Activated CD4-positive, alpha-beta T cell treated with anti-CD3 and anti-CD28 coated beads for 48 hours (primary cell): ENCODE data around the gene MYO7A.

Experiments
- DNase-seq: peaks from one replicate; pipeline ENCODE4 v3.0.0-alpha.2; 2020

The MYO7A gene

DNA sequence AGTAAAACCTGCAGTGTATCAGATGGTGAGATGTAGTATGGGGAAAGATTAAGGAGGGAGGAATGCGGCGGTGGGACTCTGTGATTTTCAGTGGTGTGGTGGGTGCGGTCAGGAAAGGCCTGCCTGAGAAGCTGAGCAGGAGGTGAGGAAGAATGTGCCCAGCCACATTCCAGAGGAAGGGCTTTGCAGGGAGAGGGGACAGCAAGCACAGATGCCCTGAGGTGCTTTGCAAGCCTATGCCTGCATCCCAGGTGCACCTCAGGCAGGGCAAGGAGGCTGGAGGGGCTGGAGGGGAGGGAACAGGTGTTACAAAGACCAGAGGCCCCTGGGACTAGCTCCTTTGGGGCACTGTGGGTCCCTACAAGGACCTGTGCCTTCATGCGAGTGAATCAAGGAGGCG, 42.1 kb downstream of the MYO7A start:
- no peak for DNase-seq

DNA sequence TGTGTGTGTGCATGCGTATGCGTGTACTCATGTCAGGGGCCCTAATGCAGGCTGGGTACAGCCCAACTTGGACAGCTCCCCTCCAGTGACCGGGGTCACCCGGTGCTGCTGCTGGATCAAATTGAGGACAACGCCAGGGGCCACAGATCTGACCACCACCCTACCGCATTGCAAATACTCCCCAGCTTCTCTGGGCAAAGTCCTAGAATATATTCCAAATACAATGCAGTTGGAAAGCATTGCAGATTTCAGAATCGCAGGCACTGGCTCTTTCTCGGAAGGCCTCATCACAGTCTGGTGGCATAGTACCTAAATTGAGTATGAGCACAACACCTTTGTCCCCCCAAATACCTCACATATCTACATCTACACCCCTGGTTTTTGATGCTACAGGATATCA, 43.2 kb downstream of the MYO7A start:
- no peak for DNase-seq

DNA sequence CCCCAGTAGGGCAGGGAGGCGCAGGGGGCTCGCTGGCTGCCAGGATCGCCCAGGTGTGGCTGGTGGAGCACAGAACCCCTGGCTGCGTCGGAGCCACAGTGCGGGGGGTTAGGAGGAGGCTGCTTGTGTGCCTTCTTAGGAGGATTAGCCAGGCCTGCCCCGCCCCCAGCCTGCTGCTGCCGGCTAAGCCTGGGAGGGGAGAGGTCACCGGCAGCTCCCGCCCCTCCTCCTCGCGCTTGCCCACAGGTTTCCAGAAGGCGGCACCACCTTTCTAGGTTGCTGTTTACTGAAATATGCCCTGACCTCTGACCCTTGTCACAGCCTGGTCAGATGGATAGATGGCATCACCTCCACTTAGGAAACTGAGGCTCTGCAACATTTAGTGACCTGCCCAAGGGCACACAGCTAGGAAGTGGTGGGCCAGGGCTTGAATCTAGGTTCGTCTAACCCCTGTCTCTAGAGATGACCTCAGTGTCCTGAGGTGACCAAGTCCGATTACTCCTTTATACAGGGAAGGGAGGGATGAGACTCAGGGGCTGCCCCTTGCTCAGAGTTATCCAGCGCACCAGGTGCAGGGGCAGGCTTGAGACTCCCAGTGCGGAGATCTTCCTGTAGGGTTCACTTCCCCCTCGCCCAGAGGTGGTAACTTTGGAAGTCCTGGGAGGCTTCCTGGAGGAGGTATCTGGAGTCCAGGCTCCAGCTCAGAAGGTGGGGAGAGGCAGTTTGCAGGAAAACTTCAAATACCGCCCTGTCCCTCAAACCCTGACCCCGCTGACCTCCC, 44.0 kb downstream of the MYO7A start:
- no peak for DNase-seq

DNA sequence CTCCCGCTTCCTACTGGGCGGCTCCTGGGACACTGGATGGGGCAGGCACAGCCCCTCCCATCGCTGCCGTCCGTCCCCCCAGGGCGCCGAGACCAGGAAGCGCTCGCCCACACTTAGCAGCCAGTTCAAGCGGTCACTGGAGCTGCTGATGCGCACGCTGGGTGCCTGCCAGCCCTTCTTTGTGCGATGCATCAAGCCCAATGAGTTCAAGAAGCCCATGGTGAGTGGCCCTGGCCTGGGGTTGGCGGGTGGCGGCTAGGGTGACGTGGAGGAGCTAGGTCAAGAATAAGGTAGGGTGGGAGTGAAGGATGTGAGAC, 44.6 kb downstream of the MYO7A start:
- no peak for DNase-seq

DNA sequence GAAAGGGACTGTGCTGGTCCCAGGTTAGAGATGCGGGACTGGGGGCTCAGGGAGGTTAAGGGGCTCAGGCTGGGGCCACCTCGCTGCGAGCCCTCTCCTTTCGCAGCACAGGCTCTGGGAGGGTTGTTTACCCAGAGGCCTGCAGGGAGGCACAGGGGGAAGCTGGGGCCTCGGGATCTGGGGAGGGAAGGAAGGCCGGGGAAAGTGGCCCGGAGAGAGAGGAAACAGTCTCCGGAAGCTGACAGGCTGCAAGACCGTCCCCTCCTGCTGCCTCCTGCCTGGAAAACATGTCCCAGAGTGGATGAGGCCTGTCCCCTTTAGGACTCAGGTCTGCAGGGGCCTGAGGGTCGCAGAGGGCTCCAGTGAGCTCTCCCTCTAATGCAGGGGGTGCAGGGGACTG, 45.4 kb downstream of the MYO7A start:
- DNase-seq = no peak

DNA sequence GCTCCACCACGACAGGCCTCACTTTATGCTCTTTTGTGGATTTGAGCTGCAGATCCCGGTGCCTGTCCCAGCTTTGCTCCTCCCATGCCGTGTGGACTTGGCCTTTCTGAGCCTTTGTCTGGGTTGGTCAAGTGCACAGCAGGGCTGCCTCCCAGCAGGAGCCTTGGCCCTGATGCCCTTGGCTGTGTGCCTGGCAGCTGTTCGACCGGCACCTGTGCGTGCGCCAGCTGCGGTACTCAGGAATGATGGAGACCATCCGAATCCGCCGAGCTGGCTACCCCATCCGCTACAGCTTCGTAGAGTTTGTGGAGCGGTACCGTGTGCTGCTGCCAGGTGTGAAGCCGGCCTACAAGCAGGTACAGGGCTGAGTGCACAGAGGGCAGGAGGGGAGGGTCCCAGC, 46.5 kb downstream of the MYO7A start:
- no peak for DNase-seq

DNA sequence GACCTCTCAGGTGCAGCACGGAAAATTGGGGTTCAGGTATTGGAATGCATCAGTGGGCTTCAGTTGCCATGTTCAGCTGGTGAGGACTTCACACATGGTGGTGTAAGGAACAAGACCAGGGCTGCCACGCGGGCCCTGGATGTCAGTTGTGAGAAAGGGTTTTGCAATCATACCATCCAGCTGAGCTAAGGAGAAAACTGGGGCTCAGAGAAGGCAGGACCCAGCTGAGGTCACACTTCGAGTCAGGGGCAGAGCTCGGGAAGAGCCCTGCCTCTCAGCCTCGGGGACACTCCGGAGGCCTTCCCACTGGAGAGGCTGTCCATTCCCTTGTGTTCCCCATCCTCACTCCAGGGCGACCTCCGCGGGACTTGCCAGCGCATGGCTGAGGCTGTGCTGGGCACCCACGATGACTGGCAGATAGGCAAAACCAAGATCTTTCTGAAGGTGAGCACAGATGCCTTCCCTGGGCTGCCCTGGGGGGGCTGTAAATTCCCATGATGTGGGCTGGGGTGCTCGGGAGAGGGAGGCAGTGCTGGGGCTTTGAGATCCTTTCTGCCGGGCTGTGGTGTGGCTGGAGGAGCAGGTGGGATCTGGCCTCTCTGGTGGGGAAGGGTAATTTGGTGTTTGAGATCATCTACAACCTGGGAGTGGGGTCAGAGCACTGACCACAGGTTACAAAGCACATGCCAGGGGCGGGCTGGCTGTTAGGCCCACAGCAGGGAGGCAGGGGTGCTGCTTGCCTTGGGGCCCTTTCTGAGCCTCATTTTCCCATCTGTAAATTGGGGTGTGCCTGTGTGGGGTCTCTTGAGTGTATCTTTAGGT, 47.2 kb downstream of the MYO7A start:
- DNase-seq = no peak

DNA sequence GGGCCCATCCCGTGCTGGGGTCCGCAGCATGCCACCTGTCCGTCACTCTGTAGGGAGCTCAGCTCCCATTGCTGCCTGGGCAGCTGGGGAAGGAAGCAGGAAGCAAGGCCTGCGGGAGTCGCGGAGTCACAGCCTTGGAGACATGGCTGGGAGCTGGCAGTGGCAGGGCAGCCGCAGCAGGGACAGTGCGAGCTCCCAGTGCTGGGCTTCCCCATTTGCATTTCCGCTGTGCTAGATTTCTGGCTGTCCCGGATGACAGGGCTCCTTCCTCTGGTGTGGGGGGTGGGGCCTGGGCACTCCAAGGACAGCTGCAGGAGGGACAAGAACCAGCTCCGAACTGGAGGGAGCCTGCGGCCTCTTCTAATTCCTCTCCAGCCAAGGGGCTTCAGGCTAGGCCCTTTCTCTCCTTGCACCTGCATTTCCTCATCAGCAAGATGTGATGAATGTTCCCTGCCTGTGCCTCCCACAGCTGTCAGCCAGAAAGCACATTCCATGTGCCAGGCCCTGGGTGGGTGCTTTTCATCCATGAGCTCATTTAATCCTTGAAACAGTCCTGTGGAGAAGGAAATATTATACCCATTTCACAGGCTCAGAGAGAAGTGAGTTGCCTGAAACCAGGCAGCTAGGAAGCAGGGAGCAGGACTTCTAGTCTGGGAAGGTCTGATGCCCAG, 48.0 kb downstream of the MYO7A start:
- DNase-seq = no peak

DNA sequence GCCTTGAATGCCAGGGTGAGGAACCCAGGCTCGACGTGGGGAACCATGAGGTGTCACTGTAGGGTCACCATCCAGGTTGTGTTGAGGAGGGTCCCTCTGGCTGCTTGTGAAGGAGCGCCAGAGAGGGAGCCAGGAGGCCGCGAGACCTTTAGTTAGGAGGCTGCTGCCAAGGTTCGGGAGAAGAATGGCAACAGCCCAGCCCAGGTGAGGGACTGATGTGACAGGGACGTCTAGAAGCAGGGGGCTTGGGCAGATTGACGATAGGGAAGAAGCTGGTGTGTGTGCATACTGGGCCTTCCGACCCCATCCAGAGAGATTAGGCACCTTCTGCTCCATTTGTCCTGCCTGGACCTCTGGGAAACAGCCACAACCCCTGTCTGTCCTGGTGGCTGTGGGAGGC, 49.0 kb downstream of the MYO7A start:
- no peak for DNase-seq

DNA sequence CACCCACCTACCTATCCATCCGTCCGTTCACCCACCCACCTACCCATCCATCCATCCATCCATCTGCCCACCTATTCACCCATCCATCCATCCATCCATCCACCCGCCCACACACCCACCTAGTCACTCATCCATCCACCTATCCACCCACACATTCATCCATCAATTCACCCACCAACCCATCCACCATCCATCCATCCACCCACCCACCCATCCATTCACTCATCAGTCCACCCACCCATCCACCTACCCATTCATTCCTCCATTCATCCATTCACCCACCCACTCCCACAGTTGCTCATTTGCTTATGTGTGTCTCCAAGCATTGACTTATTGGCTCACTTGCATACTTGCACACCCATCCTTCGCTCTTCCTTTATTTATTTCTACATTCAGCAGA, 50.1 kb downstream of the MYO7A start:
- no peak for DNase-seq

DNA sequence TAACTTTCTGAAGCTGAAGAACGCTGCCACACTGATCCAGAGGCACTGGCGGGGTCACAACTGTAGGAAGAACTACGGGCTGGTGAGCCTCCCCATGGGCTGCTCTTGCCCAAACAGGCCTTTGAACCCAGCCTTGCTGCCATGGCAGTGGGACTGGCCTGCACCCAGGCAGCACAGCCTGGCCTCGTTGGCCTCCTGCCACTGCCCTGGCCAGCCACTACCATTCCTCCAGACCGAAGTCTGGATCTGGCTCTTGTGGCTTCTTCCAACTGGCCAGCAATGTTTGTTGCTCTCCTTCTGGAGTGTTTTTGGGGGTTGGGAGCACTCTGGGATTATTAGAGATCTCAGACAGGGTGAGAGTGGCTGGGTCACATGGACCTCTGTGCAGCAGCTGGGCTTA, 51.0 kb downstream of the MYO7A start:
- DNase-seq = no peak

DNA sequence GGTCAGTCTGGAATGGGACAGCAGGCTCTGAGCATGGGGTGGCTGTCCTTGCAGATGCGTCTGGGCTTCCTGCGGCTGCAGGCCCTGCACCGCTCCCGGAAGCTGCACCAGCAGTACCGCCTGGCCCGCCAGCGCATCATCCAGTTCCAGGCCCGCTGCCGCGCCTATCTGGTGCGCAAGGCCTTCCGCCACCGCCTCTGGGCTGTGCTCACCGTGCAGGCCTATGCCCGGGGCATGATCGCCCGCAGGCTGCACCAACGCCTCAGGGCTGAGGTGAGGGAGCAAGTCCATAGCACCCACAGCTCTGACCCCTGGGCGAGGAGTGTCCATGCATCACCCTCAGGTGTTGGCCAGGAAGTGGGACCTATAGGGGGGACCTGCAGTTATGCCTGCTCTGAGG, 51.6 kb downstream of the MYO7A start:
- no peak for DNase-seq

DNA sequence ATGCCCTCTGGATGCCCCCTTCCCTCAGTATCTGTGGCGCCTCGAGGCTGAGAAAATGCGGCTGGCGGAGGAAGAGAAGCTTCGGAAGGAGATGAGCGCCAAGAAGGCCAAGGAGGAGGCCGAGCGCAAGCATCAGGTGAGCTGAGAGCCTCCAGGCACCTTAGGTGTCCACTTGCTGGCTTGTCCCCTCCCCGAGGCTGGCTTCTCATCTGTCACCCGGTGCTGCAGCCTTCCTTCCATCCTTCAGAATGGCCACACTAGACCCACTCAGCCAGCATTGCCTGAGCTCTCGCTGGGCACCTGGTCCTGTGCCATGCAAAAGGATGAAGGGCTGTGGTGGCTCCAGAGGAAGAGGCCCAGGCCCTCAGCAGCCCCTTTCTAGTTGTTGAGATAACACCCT, 52.3 kb downstream of the MYO7A start:
- DNase-seq = no peak

DNA sequence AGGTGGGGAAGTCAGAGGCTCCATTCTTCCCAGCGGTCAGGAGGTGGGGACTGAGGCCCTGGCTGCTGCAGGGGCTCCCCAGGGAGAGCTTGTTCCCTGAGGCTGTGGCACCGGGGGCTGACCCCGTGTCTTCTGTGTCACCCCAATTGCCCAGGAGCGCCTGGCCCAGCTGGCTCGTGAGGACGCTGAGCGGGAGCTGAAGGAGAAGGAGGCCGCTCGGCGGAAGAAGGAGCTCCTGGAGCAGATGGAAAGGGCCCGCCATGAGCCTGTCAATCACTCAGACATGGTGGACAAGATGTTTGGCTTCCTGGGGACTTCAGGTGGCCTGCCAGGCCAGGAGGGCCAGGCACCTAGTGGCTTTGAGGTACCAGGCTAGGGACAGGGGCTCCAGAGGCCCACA, 53.2 kb downstream of the MYO7A start:
- DNase-seq = no peak

DNA sequence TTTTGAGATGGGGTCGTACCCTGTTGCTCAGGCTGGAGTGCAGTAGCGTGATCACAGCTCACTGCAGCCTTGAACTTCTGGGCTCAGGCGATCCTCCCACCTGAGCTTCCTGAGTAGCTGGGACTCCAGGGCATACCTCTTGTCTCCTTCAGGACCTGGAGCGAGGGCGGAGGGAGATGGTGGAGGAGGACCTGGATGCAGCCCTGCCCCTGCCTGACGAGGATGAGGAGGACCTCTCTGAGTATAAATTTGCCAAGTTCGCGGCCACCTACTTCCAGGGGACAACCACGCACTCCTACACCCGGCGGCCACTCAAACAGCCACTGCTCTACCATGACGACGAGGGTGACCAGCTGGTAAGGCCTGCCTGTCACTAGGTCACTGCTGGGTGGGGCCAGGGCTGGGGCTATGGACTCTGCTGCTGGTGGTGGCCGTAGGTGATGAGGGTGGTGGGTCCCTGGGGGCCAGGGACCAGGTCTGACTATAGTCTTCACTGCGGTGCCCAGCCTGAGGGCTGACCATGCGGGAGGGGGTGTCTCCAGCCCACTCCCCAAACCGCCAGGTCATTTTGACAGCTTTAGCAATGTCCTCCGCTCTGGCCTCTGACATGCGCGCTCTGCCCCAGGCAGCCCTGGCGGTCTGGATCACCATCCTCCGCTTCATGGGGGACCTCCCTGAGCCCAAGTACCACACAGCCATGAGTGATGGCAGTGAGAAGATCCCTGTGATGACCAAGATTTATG, 53.9 kb downstream of the MYO7A start:
- no peak for DNase-seq

DNA sequence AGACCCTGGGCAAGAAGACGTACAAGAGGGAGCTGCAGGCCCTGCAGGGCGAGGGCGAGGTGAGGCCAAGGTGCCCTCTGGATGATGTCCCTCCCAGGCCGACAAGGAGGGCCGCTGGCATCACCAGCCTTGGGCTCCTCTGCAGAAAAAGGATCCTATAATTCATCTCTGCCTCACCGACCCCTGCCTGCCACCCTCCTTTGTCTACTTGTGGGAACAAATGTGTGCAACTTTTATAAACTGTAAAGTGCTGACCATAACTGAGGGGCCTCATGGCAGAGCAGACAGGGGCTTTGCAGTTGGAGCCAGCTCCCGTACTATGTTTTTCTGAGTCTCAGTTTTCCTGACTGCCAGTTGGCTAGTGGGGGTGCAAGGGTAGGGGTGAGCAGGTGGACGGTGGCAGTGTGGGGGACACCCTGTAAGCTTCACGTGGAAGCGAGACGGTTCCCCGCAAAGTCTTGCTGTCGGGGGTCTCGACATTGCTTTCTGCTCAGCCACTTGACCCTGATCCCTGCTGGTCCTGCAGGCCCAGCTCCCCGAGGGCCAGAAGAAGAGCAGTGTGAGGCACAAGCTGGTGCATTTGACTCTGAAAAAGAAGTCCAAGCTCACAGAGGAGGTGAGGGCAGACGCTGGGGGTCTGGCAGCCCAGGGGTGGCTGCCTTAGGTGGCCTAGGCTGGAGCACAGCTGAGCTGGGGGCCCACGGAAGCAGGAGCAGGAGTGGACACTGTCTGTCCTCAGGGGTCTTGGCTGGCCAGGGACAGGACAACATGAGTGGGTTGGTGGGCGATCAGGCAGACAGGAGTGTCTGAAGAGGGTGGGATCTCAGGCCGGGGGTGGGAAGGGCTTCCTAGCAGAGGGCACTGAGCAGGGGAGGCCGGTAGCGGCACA, 54.7 kb downstream of the MYO7A start:
- DNase-seq = no peak

DNA sequence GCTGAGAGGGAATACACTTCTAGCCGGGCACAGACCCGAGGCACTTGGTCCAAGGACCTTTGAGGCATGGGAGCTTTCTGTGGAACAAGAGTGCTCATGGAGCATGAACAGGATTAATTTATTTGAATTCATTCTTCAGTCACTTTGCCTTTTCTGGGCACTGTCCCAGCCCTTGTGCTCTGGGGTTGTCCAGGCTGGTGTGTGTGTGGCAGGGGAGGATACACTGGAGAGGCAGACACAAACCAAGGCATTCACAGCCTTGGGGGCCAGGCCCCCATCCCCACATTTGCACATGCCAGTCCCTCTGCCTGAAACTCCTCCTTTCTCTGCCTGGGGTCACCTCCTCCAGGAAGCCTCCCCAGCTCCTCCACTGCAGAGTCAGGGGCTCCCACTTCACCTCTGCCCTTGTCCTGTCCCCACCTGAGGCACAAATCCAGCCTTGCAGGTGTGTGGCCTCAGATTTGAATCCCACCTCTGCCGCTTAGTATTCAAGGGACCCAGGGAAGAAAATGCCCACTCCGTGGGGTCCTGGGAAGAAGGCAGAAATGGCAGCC, 55.5 kb downstream of the MYO7A start:
- no peak for DNase-seq

DNA sequence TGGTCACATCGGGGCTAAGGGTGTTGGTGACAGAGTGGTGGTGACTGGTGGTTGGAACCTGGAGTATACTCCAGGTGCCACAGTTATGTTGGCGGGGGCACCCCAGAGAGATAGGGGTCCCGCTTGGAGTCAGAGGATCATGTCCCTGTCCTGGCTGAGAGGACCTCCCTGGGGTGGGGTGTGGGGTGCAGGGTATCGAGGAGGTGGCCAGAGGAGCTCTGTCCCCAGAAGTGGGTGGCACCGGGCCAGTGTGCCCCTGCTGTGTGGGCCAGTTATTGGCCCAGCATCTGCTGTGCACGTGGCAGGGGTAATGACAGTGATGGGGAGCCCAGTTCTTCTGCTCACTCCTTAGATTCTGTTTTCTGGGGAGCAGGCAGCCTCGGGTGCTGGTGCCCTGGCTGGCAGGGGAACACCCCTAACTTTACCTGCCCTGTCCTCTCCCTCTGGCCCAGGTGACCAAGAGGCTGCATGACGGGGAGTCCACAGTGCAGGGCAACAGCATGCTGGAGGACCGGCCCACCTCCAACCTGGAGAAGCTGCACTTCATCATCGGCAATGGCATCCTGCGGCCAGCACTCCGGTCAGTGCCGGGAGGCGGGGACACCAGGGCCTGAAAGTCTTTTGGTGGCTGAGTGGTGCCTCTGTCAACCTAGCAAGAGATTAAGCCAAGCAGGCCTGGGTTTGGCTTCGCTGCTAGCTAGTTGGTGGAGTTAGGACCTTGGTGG, 56.3 kb downstream of the MYO7A start:
- no peak for DNase-seq

DNA sequence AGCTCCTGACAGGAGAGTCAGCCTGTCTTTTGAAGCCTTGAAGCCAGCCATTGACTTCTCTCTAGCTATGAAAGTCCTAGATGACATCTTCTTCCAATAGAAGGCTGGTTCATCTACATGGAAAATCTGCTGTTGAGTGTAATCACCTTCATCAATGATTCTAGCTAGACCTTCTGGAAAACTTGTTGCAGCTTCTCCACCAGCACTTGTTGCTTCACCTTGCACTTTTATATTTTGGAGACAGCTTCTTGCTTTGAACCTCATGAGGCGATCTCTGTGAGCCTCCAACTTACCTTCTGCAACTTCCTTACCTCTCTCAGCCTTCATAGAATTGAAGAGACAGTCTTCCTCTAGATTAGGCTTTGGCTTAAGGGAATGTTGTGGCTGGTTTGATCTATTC, 58.3 kb downstream of the MYO7A start:
- no peak for DNase-seq

DNA sequence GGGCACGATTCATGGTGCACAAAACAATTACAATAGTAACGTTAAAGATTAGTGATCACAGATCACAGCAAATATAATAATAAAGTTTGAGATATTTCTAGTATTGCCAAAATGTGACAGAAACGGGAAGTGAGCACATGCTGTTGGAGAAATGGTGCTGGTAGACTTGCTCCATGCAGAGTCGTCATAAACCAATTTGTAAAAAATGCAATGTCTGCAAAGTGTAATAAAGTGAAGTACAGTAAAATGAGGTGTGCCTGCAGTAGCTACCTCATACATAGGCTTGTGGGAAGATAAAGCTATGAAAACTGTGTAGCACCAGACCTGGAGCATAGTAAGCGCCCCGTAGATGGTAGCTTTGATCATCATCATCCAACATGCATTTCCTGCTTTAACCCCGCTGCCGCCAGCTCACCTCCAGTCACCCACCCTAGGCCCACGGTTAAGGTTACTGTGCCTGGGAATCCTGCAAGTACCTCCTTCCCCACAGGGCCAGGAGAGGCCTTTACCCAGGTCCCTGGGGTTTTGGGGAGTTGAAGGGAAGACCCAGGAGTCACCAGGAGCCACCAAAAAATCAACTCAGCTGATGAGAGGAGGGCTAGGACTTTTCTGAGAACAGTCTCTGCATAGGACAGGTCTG, 59.2 kb downstream of the MYO7A start:
- DNase-seq = no peak
